SK-N-MC (cell line): ENCODE data around the gene AUTS2.
A peak's percentile ranks its signal among the peaks of the same experiment; 100 is the strongest.

Experiments
- DNase-seq: peaks from one replicate; pipeline ENCODE4 v3.0.0-alpha.2; 2011; ENCODE audit warnings: low read depth, low spot score
- H3K27ac ChIP-seq: fragments of 200-600 bp; sonication (generic); 2 replicates; pipeline ENCODE4 v1.5.1; 2016; ENCODE audit warnings: mixed run types
- H3K36me3 ChIP-seq: fragments of 200-600 bp; sonication (generic); 2 replicates; pipeline ENCODE4 v1.6.1; 2017; ENCODE audit warnings: antibody characterized with exemption, low read length, mixed read lengths; ENCODE audit not compliant: insufficient read depth
- H3K4me3 ChIP-seq: fragments of 200-600 bp; sonication (generic); 2 replicates; pipeline ENCODE4 v1.5.1; 2016
- H3K9ac ChIP-seq: fragments of 200-600 bp; sonication (generic); 2 replicates; pipeline ENCODE4 v1.8.0; 2017; ENCODE audit warnings: mixed run types, mixed read lengths; ENCODE audit not compliant: insufficient read length
- H3K9me3 ChIP-seq: fragments of 200-600 bp; sonication (generic); 2 replicates; pipeline ENCODE4 v1.6.1; 2017; ENCODE audit warnings: low read depth, mild to moderate bottlenecking, antibody characterized with exemption, low read length, moderate library complexity, mixed read lengths
- EZH2 ChIP-seq: fragments of 200-600 bp; sonication (generic); IDR thresholded peaks from one replicate; pipeline ENCODE4 v1.6.1; 2017; ENCODE audit warnings: antibody characterized with exemption
- FOXP2 ChIP-seq: optimal IDR thresholded peaks from 2 replicates; pipeline ENCODE3; 2011; ENCODE audit warnings: mild to moderate bottlenecking, moderate library complexity; ENCODE audit not compliant: insufficient read depth; ENCODE audit errors: extremely low read length, control extremely low read depth
- POLR2AphosphoS5 ChIP-seq: IDR thresholded peaks from 2 replicates; pipeline ENCODE4 v1.6.1; 2012; ENCODE audit warnings: mild to moderate bottlenecking, low read depth, low read length, borderline replicate concordance

The AUTS2 gene

DNA sequence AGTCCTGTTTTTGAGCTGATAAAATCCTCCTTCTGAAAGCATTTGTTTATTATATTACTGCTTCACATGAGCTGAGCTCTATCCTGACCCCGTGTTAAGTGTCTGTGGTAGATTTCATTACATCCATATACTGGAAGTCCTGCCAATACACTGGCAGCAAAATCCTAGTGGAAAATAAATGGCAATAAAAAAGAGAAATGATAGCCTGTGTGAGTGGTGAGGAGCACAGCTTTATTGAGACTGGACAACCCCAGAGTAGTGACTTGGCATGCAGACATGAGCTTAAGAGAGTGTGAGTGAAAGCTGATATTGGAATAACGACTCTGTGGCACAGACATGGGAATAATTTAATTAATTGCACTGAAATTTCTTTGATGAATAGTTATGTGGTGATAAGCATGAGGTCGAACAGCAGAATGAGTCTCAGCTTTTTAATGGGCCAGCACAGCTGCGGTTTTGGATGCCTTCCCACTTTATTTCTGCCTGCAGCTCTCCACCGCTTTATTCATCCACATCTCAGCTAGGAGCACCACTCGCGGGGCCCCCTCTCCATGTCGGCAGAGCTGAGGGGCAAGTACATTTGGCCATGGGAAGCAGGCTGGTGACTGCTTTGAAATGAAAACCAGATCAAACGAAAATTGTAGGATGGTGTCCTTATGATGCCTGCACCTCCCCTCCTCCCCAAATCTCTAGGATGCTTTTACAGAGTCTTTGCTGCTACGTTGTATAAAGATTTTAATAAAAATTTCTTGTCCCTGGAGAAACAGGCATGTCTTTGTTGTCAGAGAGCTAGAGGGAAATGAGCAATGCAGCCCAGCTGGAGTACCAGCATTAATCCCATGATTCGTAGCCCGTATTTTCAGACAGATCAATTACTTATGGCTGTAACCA lies 494.3 kb downstream of the AUTS2 start:
- no peak overlapping the region for H3K27ac ChIP-seq
- peak; percentile 52 for DNase-seq
- H3K9ac ChIP-seq: no peak overlapping the region
- TF ChIP-seq EZH2 (no peak), FOXP2 (peak; percentile 34), POLR2AphosphoS5 (peak; percentile 31; the same call in 1 of the 2 replicates)
- no peaks in the 10 kb centered on the region for H3K36me3 ChIP-seq
- no peaks in the 10 kb centered on the region for H3K9me3 ChIP-seq
- peak overlapping the region; percentile 52 for H3K4me3 ChIP-seq

DNA sequence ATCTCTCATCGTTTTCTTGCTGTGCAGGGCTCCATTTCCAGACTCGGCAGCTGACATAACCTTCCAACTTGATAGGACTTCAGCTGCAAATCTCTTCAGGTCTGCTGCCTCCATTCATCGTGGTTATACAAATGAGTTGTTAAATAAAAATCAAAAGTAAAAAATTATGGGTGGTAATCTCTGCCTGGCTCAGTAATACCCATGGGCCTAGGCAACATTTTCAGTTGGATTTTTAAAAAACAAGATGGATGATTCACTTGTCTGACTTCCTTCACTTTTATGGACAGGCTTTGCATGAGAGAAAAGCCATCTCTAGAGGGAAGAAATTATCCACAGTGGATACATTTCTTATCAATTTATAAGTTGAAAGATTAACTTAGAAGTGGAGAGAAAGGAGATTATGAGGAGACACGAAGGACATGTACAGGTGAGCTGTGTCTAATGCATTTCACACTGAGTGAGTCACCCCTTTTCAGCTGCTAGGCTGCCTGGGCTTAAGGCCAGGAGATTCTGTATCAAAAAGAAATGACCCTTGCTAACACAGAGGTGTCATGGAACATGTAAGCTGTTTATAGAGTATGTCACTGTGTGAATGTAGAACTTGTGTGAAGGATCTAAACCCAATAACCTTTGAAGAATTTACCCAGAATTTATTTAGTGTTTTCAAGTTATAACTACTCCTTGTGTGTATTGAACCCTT lies 495.1 kb downstream of the AUTS2 start:
- no peak for TF ChIP-seq FOXP2
- no peak for TF ChIP-seq EZH2
- TF ChIP-seq POLR2AphosphoS5: no peak
- Histone ChIP-seq H3K9me3 (no peaks in the 10 kb centered on the region), H3K27ac (no peak overlapping the region), H3K4me3 (peak overlapping the region; percentile 52), H3K9ac (no peak overlapping the region), H3K36me3 (no peaks in the 10 kb centered on the region)
- DNase-seq: no peak

- Histone ChIP-seq H3K9me3 (no peaks in the 10 kb centered on the region), H3K9ac (no peak overlapping the region), H3K27ac (no peak overlapping the region), H3K36me3 (no peaks in the 10 kb centered on the region), H3K4me3 (no peak overlapping the region)
- DNase-seq: no peak
- TF ChIP-seq FOXP2 (no peak), POLR2AphosphoS5 (no peak), EZH2 (no peak)
Measured at GRCh38 chr7:70094831-70095230, 496.6 kb downstream of the AUTS2 start.

GRCh38 chr7:70097645-70098044 lies 499.4 kb downstream of the AUTS2 start:
- H3K9me3 ChIP-seq: no peaks in the 10 kb centered on the region
- H3K9ac ChIP-seq: no peak overlapping the region
- no peak for TF ChIP-seq POLR2AphosphoS5
- no peak for TF ChIP-seq EZH2
- no peak for TF ChIP-seq FOXP2
- H3K27ac ChIP-seq: no peak overlapping the region
- peak overlapping the region; percentile 55 for H3K4me3 ChIP-seq
- DNase-seq: no peak
- no peaks in the 10 kb centered on the region for H3K36me3 ChIP-seq

DNA sequence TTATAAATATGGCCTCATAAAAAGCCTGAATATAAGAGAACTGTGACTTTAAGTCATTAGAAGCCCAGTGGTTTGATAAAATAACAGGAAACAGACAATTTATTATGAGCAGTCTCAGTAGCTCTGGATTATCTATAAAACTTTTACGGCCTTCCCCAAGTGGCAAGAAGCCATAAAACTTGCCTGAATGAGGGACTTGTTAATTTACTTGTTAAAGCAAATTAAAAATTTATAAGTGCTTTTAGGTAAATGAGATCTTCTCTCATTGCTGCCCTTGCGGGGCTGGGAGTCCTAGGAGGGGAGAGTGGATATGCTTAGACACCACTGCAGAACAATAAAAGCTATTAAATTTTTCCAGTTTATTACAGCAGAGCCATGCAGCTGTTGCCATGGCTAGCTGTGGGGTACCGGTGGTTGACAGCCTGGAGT lies 499.9 kb downstream of the AUTS2 start:
- H3K36me3 ChIP-seq: no peaks in the 10 kb centered on the region
- no peak overlapping the region for H3K9ac ChIP-seq
- H3K9me3 ChIP-seq: no peaks in the 10 kb centered on the region
- DNase-seq: peak; percentile 89
- H3K27ac ChIP-seq: no peak overlapping the region
- H3K4me3 ChIP-seq: peak overlapping the region; percentile 55
- TF ChIP-seq EZH2 (no peak), POLR2AphosphoS5 (peak; percentile 81; the same call in 1 of the 2 replicates)

DNA sequence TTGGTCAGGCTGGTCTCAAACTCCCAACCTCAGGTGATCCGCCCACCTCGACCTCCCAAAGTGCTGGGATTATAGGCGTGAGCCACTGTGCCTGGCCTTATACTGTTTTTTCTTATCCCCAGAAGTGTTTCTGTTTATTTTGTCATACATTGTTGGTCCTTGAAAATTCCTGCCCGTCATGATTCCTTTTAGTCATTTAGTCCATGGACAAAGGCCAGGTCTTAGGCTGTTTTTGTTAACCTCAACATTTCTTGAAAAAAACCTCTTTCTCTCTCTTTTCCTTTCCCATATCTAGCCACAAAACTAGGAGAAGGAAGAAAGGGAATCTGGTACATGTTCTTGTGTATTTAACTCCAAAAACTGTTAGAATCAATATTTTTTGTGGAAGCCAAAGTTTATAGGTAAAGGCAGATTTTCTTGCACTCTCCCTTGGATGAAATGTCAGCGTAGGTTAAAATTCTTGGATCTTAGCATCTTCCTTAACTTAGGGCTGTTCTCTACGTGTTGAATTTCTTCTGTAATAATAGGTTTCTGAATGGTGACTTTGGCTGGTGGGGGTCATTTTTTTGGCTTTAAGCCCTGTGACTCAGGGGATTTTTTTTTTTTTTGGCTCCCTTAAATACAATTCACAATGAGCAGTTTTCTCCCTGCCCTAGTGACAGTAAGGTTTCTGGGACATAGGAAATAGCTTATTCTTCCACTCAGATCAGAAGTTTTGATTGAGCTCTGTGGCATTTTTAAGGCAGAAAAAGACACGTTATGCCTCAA lies 500.8 kb downstream of the AUTS2 start:
- H3K9ac ChIP-seq: no peak overlapping the region
- DNase-seq: no peak
- no peaks in the 10 kb centered on the region for H3K36me3 ChIP-seq
- TF ChIP-seq EZH2 (no peak), FOXP2 (no peak), POLR2AphosphoS5 (no peak)
- H3K9me3 ChIP-seq: no peaks in the 10 kb centered on the region
- H3K27ac ChIP-seq: no peak overlapping the region
- no peak overlapping the region for H3K4me3 ChIP-seq

DNA sequence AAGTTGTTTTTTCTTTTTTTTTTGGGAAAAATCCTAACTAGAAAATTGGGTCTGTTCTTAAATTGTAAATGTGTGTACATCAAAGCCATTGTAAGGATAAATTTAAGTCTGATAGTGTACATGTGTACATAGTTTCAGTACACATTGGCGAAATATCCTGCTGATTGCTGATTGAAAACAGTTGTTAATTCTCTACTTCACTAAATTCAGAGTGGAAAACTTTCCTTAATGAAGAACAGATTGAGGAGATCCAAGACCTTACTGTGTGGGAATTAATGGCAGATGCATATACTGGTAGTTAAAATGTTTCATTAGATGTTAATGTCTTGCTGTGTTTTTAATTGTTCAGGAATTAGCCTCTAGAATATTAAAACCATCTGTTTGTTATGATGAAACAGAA lies 506.0 kb downstream of the AUTS2 start:
- TF ChIP-seq FOXP2 (peak; percentile 63), POLR2AphosphoS5 (no peak), EZH2 (no peak)
- DNase-seq: peak; percentile 58
- Histone ChIP-seq H3K36me3 (no peaks in the 10 kb centered on the region), H3K27ac (peak overlapping the region; percentile 57; the same call in 1 of the 2 replicates), H3K9me3 (no peaks in the 10 kb centered on the region), H3K9ac (no peak overlapping the region), H3K4me3 (peak overlapping the region; percentile 36)

DNA sequence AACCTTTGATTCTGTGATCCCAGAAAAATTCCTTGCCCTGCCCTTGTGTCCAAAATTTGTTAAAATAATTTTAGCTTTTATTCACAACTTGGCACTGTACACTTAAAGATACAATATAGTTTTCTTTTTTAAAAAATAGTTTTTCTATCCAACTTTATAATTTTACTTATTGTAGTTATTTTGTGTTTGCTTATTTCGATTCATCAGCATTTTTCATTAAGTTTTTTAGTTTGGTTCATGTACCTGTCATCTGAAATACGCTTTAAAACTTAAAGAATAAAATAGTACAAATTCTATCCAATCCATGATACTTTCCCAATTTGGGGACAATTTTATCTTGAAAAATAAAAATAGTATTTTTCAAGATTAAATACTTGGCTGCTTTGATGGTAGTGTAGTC lies 514.8 kb downstream of the AUTS2 start:
- H3K36me3 ChIP-seq: no peaks in the 10 kb centered on the region
- H3K9me3 ChIP-seq: no peaks in the 10 kb centered on the region
- H3K9ac ChIP-seq: no peak overlapping the region
- no peak overlapping the region for H3K27ac ChIP-seq
- no peak overlapping the region for H3K4me3 ChIP-seq
- no peak for TF ChIP-seq FOXP2
- no peak for TF ChIP-seq EZH2
- no peak for TF ChIP-seq POLR2AphosphoS5
- DNase-seq: no peak
